Esophagus squamous epithelium (tissue), 5 donors: ENCODE data around the gene MAZ. TPM values are rescaled to one million over a fixed set of nuclear protein-coding genes. Genes with fewer than 3 reads are reported as not detected.
A peak's percentile ranks its signal among the peaks of the same experiment; 100 is the strongest.
"Not testable (repeated sequence)": the region's sequence is repeated elsewhere in the genome, so short reads cannot be mapped to it uniquely, and the experiment has no call there.

ENCODE experiments used
- DNase-seq: peaks from one replicate; lab custom pipeline; 2025; lab: John Stamatoyannopoulos, UW
- H3K27ac ChIP-seq, 4 donors: fragments of 200-600 bp; sonication (generic); one replicate each; pipeline ENCODE4 v1.5.1; 2016 to 2019; ENCODE audit warnings: mild to moderate bottlenecking in 1 of 4
- H3K27me3 ChIP-seq, 4 donors: fragments of 200-600 bp; sonication (generic); 1 replicate in 3 of 4; 2 replicates in 1 of 4; pipeline versions ENCODE4 v1.5.1 to v1.6.0; 2017 to 2021; ENCODE audit warnings: antibody characterized with exemption in 1 of 4
- H3K36me3 ChIP-seq, 3 donors: fragments of 200-600 bp; sonication (generic); one replicate each; pipeline ENCODE4 v1.5.1; 2016 to 2019
- H3K4me1 ChIP-seq, 3 donors: fragments of 200-600 bp; sonication (generic); one replicate each; pipeline ENCODE4 v1.5.1; 2017 to 2019
- H3K4me3 ChIP-seq, 4 donors: fragments of 200-600 bp; sonication (generic); 1 replicate in 3 of 4; 2 replicates in 1 of 4; pipeline ENCODE4 v1.5.1; 2016 to 2019; ENCODE audit warnings: mild to moderate bottlenecking in 2 of 4, moderate library complexity in 1 of 4
- H3K9me3 ChIP-seq, 3 donors: fragments of 200-600 bp; sonication (generic); one replicate each; pipeline ENCODE4 v1.5.1; 2016 to 2019
- POLR2A ChIP-seq, 4 donors: fragments of 450-650 bp; IDR thresholded peaks; one replicate each; pipeline ENCODE4 v1.6.1; 2017; ENCODE audit warnings: antibody characterized with exemption in 4 of 4, mild to moderate bottlenecking in 4 of 4, moderate library complexity in 3 of 4
- WGBS, 2 donors: methylation state at CpG; one replicate each; pipeline ENCODE4 v1.1.5; 2018; 5-methylcytosine and 5-hydroxymethylcytosine counted together
- intact Hi-C: fragments of 100-400 bp; cut with DNase I; formaldehyde crosslinking; loops from one replicate; pipeline ENCODE4 v1.15.0; 2022
- total RNA-seq, 4 donors: library from RNA; depleted of rRNA; stranded (reverse); fragments of >200 nt; gene quantifications; one replicate each; pipeline ENCODE4 v1.1.0, GENCODE V29; 2016
- TF ChIP-seq, protein P1 (sequence below), 6 experiments: fragments of 450-650 bp in 4 of 6; fragments of 200-600 bp in 2 of 6; sonication (generic) in 2 of 6; IDR thresholded peaks; one replicate each; pipeline ENCODE4 v1.5.1; 2016 to 2019; ENCODE audit warnings: antibody characterized with exemption in 6 of 6, mild to moderate bottlenecking in 4 of 6, moderate library complexity in 4 of 6
- donor health status: DM: yes; HTN: yes; CAD: no.

The MAZ gene
- total RNA-seq, 4 donors from 2014 or later, result 87.0 to 99.0 (median 97.3) TPM

DNA sequence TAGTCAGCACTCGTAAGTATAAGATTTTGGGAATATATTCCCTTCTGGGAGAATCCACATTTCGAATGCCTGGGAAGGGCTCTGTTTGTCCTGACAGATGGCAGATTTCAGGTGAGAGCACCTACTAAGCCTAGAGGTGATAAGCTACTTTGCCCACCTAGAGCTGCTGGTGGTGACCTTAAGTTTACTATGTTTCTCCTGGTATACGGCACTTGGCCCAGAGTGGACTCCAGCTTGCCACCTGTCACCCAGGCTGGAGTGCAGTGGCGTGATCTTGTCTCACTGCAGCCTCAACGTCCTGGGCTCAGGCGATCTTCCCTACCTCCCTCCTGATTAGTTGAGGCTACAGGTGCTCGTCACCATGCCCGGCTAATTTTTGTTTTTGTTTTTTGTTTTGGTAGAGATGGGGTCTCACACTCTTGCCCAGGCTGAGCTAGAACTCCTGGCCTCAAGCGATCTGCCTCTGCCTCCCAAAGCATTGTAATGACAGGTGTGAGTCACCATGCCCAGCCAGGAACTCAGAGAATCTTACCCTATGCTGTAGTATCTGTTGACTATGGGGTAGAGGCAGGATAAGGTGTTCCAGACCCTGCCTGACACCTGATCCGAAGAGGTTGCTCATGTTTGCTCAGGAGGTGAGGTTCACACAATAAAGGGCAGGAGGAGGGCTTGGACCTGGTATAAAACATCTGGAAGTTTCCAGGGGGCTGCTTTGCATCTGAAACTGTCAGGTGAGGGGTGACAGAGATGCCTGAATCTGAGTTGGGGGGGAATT is 28.6 kb upstream of the MAZ start, which contains the start of gene ZG16:
ZG16 (plus strand) TSS at position 681 of the 775 bp plus-strand sequence. CDS start 1,011 bp downstream, outside the sequence.
- H3K27ac ChIP-seq, result no peak within 1 kb of the TSS
- intact Hi-C loops, result no loop called here
- no peak for TF ChIP-seq POLR2A (IDR thresholded peaks at IDR 0.05)
- no peaks in the 10 kb centered on the region for H3K36me3 ChIP-seq
- peaks cover 0 to 20% (median 0%) of the 10 kb centered on the region in 4 donors for H3K27me3 ChIP-seq
- H3K4me1 ChIP-seq, result no peaks in the 10 kb centered on the region
- no peaks in the 10 kb centered on the region for H3K9me3 ChIP-seq
- no peak within 1 kb of the TSS for H3K4me3 ChIP-seq
- 78 to 85% methylated on average over 9 of the region's 10 CpGs for WGBS, 2 donors
- DNase-seq, result no peak

DNA sequence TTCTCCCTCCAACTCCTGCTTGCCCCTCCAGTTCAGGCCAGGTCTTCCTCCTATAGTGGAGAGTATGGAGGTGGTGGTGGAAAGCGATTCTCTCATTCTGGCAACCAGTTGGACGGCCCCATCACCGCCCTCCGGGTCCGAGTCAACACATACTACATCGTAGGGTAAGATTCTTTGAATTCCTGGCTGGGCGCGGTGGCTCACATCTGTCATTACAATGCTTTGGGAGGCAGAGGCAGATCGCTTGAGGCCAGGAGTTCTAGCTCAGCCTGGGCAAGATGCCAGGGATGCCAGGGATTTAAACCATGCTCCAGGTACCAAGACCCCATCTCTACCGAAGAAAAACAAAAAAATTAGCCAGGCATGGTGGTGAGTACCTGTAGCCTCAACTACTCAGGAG is 26.9 kb upstream of the MAZ start:
- H3K27ac ChIP-seq, result no peak overlapping the region
- no peak for TF ChIP-seq POLR2A (IDR thresholded peaks at IDR 0.05)
- TF ChIP-seq, protein P1, sequence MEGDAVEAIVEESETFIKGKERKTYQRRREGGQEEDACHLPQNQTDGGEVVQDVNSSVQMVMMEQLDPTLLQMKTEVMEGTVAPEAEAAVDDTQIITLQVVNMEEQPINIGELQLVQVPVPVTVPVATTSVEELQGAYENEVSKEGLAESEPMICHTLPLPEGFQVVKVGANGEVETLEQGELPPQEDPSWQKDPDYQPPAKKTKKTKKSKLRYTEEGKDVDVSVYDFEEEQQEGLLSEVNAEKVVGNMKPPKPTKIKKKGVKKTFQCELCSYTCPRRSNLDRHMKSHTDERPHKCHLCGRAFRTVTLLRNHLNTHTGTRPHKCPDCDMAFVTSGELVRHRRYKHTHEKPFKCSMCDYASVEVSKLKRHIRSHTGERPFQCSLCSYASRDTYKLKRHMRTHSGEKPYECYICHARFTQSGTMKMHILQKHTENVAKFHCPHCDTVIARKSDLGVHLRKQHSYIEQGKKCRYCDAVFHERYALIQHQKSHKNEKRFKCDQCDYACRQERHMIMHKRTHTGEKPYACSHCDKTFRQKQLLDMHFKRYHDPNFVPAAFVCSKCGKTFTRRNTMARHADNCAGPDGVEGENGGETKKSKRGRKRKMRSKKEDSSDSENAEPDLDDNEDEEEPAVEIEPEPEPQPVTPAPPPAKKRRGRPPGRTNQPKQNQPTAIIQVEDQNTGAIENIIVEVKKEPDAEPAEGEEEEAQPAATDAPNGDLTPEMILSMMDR (IDR thresholded peaks at IDR 0.05), result no peak
- no peak for DNase-seq

DNA sequence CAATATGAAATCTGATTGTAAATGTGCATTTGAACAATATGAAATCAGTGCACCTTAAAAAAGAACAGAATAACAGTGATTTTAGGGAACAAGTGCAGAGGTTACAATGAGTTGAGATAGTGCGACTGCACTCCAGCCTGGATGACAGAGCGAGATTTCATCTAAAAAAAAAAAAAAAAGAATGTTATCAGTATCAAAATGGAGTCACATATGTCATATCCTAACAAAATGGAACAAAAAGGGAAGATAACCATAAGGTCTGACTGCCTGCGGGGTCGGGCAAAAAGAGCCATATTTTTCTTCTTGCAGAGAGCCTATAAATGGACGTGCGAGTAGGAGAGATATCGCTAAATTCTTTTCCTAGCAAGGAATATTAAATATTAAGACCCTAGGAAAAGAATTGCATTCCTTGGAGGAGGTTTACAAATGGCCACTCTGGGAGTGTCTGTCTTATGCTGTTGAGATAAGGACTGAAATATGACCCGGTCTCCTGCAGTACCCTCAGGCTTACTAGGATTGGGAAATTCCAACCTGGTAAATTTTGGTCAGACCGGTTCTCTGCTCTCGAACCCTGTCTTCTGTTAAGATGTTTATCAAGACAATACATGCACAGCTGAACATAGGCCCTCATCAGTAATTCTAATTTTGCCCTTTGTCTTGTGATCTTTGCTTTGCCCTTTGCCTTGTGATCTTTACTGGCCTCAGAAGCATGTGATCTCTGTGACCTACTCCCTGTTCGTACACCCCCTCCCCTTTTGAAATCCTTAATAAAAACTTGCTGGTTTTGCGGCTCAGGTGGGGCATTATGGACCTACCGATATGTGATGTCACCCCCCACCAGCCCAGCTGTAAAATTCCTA is 23.0 kb upstream of the MAZ start:
- WGBS, 2 donors, result 68 to 75% methylated on average over 13 of the region's 13 CpGs
- peaks cover 4 to 22% (median 9%) of the 10 kb centered on the region in 3 donors for H3K4me1 ChIP-seq
- H3K9me3 ChIP-seq, H3K4me3 ChIP-seq, DNase-seq, H3K27ac ChIP-seq, H3K36me3 ChIP-seq: not testable (repeated sequence)
- intact Hi-C loops, result loop anchor here (5.0 kb wide), 1 partner anchor 66 kb away; no protein-coding TSS in a partner anchor
- peaks cover 0 to 17% (median 0%) of the 10 kb centered on the region in 4 donors for H3K27me3 ChIP-seq

More for the DNA sequence above, 26.9 kb upstream of the MAZ start:
- Histone ChIP-seq H3K9me3 (no peaks in the 10 kb centered on the region), H3K27me3 (peaks cover 0 to 20% (median 0%) of the 10 kb centered on the region in 4 donors), H3K4me1 (peaks cover 0 to 8% (median 4%) of the 10 kb centered on the region in 3 donors), H3K4me3 (no peak overlapping the region), H3K36me3 (no peaks in the 10 kb centered on the region)
- intact Hi-C loops, result no loop called here
- 51 to 52% methylated on average over 7 to 8 of the region's 10 CpGs for WGBS, 2 donors

DNA sequence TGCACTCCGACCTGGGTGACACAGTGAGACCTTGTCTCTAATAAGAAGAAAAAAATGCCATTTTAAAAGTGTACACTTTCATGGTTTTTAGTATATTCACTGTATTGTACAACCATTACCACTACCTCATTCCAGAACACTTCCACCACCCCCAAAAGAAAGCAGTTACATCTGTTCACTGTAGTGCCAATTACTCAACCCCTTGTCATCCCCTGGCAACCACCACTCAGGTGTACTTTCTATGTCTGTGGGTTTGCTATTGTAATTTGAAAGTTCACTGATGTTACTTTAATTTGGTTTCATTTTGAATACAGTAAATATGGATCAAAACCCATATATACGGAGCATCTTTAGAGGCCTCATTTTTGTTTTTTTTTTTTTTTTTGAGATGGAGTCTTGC is 22.2 kb upstream of the MAZ start:
- Histone ChIP-seq H3K27me3 (peaks cover 0 to 13% (median 0%) of the 10 kb centered on the region in 4 donors), H3K36me3 (no peaks in the 10 kb centered on the region), H3K9me3 (no peaks in the 10 kb centered on the region), H3K4me1 (peaks cover 4 to 22% (median 9%) of the 10 kb centered on the region in 3 donors), H3K4me3 (no peak overlapping the region), H3K27ac (no peak overlapping the region)
- no peak for TF ChIP-seq POLR2A (IDR thresholded peaks at IDR 0.05)
- 80 to 88% methylated on average over 2 of the region's 2 CpGs for WGBS, 2 donors
- DNase-seq, result no peak
- intact Hi-C loops, result loop anchor here (5.0 kb wide), 1 partner anchor 67 kb away; no protein-coding TSS in a partner anchor

DNA sequence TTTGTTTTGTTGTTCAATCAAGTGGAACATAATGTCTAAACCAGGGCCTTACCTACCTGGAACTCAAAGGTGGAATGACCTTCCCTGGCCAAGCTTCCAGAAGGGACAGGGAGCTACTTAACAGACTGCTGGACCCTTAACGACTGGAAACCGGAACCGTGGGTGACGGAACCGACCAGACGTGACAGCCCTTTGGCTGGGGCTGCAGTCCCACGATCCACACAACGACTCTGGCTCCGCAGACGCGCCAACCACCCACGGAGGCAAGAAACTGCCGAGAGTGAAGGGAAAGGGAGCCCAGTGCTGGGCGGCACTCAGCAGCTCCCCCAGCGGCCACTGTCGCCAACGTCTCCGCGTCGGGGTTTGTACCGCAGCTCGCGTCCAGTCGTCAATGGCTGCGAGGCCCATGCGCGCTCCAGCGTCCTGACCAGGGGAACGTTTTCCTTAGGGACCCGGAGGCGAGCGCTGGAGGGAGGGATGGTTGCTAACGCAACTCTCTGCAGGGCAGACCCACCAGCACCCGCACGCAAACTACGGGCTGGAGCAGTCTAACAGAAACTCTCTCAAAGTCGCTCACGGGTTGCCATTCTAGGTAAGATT is 21.3 kb upstream of the MAZ start:
- WGBS, 2 donors, result 22 to 44% methylated on average over 12 to 19 of the region's 38 CpGs
- no peaks in the 10 kb centered on the region for H3K36me3 ChIP-seq
- intact Hi-C loops, result loop anchor here (5.0 kb wide), 1 partner anchor 68 kb away; no protein-coding TSS in a partner anchor
- no peak for DNase-seq
- peak overlapping the region in 1 of 4 donors; percentile 23 for H3K27ac ChIP-seq
- peaks cover 7 to 29% (median 14%) of the 10 kb centered on the region in 3 donors for H3K4me1 ChIP-seq
- TF ChIP-seq, protein P1 (IDR thresholded peaks at IDR 0.05), result peak; percentile 49 to 83 (median 72)
- no peak for TF ChIP-seq POLR2A (IDR thresholded peaks at IDR 0.05)
- no peaks in the 10 kb centered on the region for H3K9me3 ChIP-seq
- peaks cover 0 to 5% (median 0%) of the 10 kb centered on the region in 4 donors for H3K27me3 ChIP-seq
- H3K4me3 ChIP-seq, result peak overlapping the region; percentile 4 to 45 (median 28)

DNA sequence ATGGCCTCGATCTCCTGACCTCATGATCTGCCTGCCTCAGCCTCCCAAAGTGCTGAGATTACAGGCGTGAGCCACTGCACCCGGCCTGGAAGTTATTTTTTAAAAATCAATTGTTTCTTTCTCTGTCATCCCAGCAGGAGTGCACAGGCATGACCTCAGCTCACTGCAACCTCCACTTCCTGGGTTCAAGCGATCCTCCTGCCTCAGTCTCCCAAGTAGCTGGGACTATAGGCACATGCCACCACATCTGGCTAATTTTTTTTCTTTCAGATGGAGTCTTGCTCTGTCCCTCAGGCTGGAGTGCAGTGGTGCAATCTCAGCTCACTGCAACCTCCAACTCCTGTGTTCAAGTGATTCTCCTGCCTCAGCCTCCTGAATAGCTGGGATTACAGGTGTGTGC is 19.2 kb upstream of the MAZ start:
- intact Hi-C loops, H3K9me3 ChIP-seq, H3K4me3 ChIP-seq, DNase-seq, H3K27ac ChIP-seq, H3K36me3 ChIP-seq, H3K27me3 ChIP-seq: not testable (repeated sequence)
- H3K4me1 ChIP-seq, result peaks cover 17 to 45% (median 26%) of the 10 kb centered on the region in 3 donors
- 81 to 84% methylated on average over 3 to 4 of the region's 4 CpGs for WGBS, 2 donors
